HG02973 (cell line): ENCODE measurements around the gene POLR2C.
"Not testable (repeated sequence)": the region's sequence is repeated elsewhere in the genome, so short reads cannot be mapped to it uniquely, and the experiment has no call there.

Experiments
- ATAC-seq: cut with Tn5 transposase; IDR thresholded peaks from one replicate; pipeline ENCODE4 v1.9.1; 2021; ENCODE audit warnings: moderate library complexity; ENCODE audit not compliant: unreplicated experiment

Gene POLR2C

GRCh38 chr16:57478396-57479204 is 16.1 kb downstream of the POLR2C start:
- ATAC-seq, result no peak

GRCh38 chr16:57479205-57479975 is 16.9 kb downstream of the POLR2C start:
- ATAC-seq, result no peak

- no peak for ATAC-seq
These were observed 17.7 kb downstream of the POLR2C start for GRCh38 chr16:57479976-57480753.

- ATAC-seq, result no peak
These were observed 18.3 kb downstream of the POLR2C start for GRCh38 chr16:57480754-57481230.

- ATAC-seq, result no peak
These were observed 18.9 kb downstream of the POLR2C start for GRCh38 chr16:57481421-57481820.

- ATAC-seq, result no peak
These were observed 20.5 kb downstream of the POLR2C start for GRCh38 chr16:57482845-57483545.

GRCh38 chr16:57483725-57484514 is 21.4 kb downstream of the POLR2C start:
- no peak for ATAC-seq

GRCh38 chr16:57484515-57485005 is 22.1 kb downstream of the POLR2C start:
- no peak for ATAC-seq

GRCh38 chr16:57485091-57485915 is 22.8 kb downstream of the POLR2C start:
- ATAC-seq, result no peak

- ATAC-seq, result peak; percentile 89
These were observed 23.7 kb downstream of the POLR2C start, which contains the start of gene DOK4 for GRCh38 chr16:57485916-57486857. Gene DOK4 (minus strand): TSS chr16:57486493. CDS start chr16:57479507, 6,986 bp downstream.

- no peak for ATAC-seq
These were observed 24.7 kb downstream of the POLR2C start for GRCh38 chr16:57486858-57487834.

GRCh38 chr16:57489229-57489628 is 26.8 kb downstream of the POLR2C start:
- ATAC-seq, result no peak

- no peak for ATAC-seq
These were observed 31.3 kb downstream of the POLR2C start for GRCh38 chr16:57493767-57494166.

- no peak for ATAC-seq
These were observed 34.6 kb downstream of the POLR2C start for GRCh38 chr16:57497121-57497520.

GRCh38 chr16:57498031-57498430 is 35.6 kb downstream of the POLR2C start:
- ATAC-seq, result no peak

GRCh38 chr16:57499941-57500340 is 37.5 kb downstream of the POLR2C start:
- ATAC-seq, result not testable (repeated sequence)
